HepG2 (cell line): ENCODE results near the gene RBCK1. TPM values are rescaled to one million over a fixed set of nuclear protein-coding genes. Genes with fewer than 3 reads are reported as not detected.

ENCODE experiments used
- GLI4 ChIP-seq: sonication (generic); formaldehyde crosslinking; IDR thresholded peaks from 2 replicates; pipeline ENCODE4 v1.5.1; 2020; ENCODE audit warnings: missing genetic modification reagents, mild to moderate bottlenecking, moderate library complexity, borderline replicate concordance
- HCFC1 ChIP-seq: fragments of 150-350 bp; IDR thresholded peaks from 2 replicates; pipeline ENCODE4 v1.6.1; 2014; ENCODE audit warnings: low read depth, low read length
- IRX3 ChIP-seq: sonication (generic); formaldehyde crosslinking; IDR thresholded peaks from 2 replicates; pipeline ENCODE4 v1.8.1; 2023; ENCODE audit warnings: mild to moderate bottlenecking, low read depth, missing genetic modification reagents, borderline replicate concordance
- ISL2 ChIP-seq: sonication (generic); formaldehyde crosslinking; IDR thresholded peaks from 2 replicates; pipeline ENCODE4 v1.5.0; 2020; ENCODE audit warnings: missing genetic modification reagents
- KDM4B ChIP-seq: sonication (generic); formaldehyde crosslinking; IDR thresholded peaks from 2 replicates; pipeline ENCODE4 v1.4.0; 2020; ENCODE audit warnings: missing genetic modification reagents
- KLF13 ChIP-seq: sonication (generic); formaldehyde crosslinking; IDR thresholded peaks from 2 replicates; pipeline ENCODE4 v1.4.0; 2020; ENCODE audit warnings: mild to moderate bottlenecking, missing genetic modification reagents
- MYPOP ChIP-seq: sonication (generic); formaldehyde crosslinking; IDR thresholded peaks from 2 replicates; pipeline ENCODE4 v1.8.1; 2023; ENCODE audit warnings: mild to moderate bottlenecking, moderate library complexity, missing genetic modification reagents
- PRDM10 ChIP-seq: sonication (generic); formaldehyde crosslinking; IDR thresholded peaks from 2 replicates; pipeline ENCODE4 v1.4.0; 2020; ENCODE audit warnings: low read depth, missing genetic modification reagents
- RNF2 ChIP-seq: fragments of 450-650 bp; conservative IDR thresholded peaks from 2 replicates; pipeline ENCODE4 v1.6.1; 2016; ENCODE audit warnings: low read depth
- SIN3A ChIP-seq: IDR thresholded peaks from 2 replicates; pipeline ENCODE4 v1.6.1; 2011; ENCODE audit warnings: low read depth, mild to moderate bottlenecking, control low read depth, low read length, borderline replicate concordance
- SRSF4 ChIP-seq: fragments of 200-400 bp; formaldehyde crosslinking; IDR thresholded peaks from one replicate; pipeline ENCODE4 v1.6.1; 2018; ENCODE audit warnings: mild to moderate bottlenecking, low read depth, low read length, moderate library complexity; ENCODE audit not compliant: poor library complexity, severe bottlenecking
- U2AF1 ChIP-seq: fragments of 200-400 bp; formaldehyde crosslinking; optimal IDR thresholded peaks from 2 replicates; pipeline ENCODE3; 2017; ENCODE audit warnings: mild to moderate bottlenecking, low read depth, low read length
- ZNF740 ChIP-seq: sonication (generic); formaldehyde crosslinking; IDR thresholded peaks from 2 replicates; pipeline ENCODE4 v1.4.0; 2020; ENCODE audit warnings: missing genetic modification reagents
- ZNF766 ChIP-seq: sonication (generic); formaldehyde crosslinking; IDR thresholded peaks from 2 replicates; pipeline ENCODE4 v1.5.0; 2020; ENCODE audit warnings: missing genetic modification reagents, borderline replicate concordance
- polyA plus RNA-seq, 8 experiments: library from polyadenylated mRNA; depleted of rRNA in 3 of 8; stranded (reverse) in 7 of 8; unstranded in 1 of 8; fragments of >200 nt; fragmentation: Illumina TruSeq in 4 of 8; extraction: Trizol in 4 of 8; gene quantifications; 2 replicates each; pipeline versions ENCODE4 v1.2.1 to v1.2.3, GENCODE V29; 2011 to 2016; ENCODE audit warnings: low read depth in 4 of 8, missing spikeins in 1 of 8, mixed read lengths in 1 of 8; ENCODE audit not compliant: insufficient read depth in 1 of 8
- total RNA-seq, 5 experiments: library from RNA; depleted of rRNA; stranded (reverse); fragments of >200 nt; fragmentation: Illumina TruSeq; extraction: Trizol; gene quantifications; 2 replicates each; pipeline ENCODE4 v1.2.3, GENCODE V29; 2016; ENCODE audit warnings: low read depth in 1 of 5
- TF ChIP-seq, protein P1 (sequence below): sonication (generic); formaldehyde crosslinking; IDR thresholded peaks from 2 replicates; pipeline ENCODE4 v1.4.0; 2020; ENCODE audit warnings: missing genetic modification reagents
- TF ChIP-seq, protein P2 (sequence below): sonication (generic); formaldehyde crosslinking; IDR thresholded peaks from 2 replicates; pipeline ENCODE4 v1.5.0; 2020; ENCODE audit warnings: mild to moderate bottlenecking, missing genetic modification reagents
- TF ChIP-seq, protein P3 (sequence below): IDR thresholded peaks from 2 replicates; pipeline ENCODE4 v1.6.1; 2016; ENCODE audit warnings: low read depth

The RBCK1 gene
- total and polyA plus RNA-seq, 2 of the 13 experiments (the other 11 are each of a cell fraction or from before 2014, with no cell fraction given): 149 to 215 TPM

DNA sequence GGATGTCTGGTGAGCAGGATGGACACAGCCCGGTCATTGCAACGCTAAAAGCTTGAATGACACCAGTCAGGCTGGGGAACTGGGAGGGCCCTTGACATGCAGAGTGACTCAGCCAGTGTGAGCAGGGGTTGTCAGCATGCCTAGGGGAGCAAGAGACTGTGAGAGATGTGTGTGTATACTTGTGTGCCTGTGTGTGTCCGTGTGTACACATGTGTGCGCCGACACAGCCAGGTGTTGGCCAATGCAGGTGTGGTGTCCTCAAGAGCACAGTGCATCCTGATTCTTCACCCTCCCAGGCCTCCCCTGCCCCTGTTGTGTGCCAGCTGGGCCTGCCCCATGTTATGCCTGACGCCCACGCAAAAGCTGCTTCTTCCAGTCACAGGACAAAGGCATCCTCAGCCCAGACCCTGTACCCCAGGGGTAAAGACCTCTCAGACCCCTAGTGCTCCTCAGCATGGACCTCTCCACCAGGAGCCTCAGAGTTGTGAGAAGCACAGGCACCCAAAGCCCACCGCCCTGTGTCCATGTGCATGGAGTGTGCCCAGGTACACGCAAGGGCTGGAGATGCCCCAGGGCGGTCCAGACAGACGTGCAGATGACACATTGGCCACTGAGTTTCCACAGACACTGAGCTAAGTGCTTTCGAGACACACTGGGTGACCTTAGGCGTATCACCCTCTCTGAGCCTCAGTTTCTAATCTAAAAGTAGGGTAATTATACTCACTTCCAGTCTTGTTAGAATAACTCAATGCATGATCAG, 44.6 kb upstream of the RBCK1 start (continued):
- TF ChIP-seq MYPOP (CRISPR knock-in tag): no peak
- no peak for TF ChIP-seq IRX3 (CRISPR knock-in tag)
- no peak for TF ChIP-seq GLI4 (CRISPR knock-in tag)
- no peak for TF ChIP-seq KDM4B
- no peak for TF ChIP-seq ISL2 (CRISPR knock-in tag)
- TF ChIP-seq KLF13 (CRISPR knock-in tag): no peak
- no peak for TF ChIP-seq ZNF740
- TF ChIP-seq, protein P1, sequence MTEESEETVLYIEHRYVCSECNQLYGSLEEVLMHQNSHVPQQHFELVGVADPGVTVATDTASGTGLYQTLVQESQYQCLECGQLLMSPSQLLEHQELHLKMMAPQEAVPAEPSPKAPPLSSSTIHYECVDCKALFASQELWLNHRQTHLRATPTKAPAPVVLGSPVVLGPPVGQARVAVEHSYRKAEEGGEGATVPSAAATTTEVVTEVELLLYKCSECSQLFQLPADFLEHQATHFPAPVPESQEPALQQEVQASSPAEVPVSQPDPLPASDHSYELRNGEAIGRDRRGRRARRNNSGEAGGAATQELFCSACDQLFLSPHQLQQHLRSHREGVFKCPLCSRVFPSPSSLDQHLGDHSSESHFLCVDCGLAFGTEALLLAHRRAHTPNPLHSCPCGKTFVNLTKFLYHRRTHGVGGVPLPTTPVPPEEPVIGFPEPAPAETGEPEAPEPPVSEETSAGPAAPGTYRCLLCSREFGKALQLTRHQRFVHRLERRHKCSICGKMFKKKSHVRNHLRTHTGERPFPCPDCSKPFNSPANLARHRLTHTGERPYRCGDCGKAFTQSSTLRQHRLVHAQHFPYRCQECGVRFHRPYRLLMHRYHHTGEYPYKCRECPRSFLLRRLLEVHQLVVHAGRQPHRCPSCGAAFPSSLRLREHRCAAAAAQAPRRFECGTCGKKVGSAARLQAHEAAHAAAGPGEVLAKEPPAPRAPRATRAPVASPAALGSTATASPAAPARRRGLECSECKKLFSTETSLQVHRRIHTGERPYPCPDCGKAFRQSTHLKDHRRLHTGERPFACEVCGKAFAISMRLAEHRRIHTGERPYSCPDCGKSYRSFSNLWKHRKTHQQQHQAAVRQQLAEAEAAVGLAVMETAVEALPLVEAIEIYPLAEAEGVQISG: no peak
- TF ChIP-seq, protein P2, sequence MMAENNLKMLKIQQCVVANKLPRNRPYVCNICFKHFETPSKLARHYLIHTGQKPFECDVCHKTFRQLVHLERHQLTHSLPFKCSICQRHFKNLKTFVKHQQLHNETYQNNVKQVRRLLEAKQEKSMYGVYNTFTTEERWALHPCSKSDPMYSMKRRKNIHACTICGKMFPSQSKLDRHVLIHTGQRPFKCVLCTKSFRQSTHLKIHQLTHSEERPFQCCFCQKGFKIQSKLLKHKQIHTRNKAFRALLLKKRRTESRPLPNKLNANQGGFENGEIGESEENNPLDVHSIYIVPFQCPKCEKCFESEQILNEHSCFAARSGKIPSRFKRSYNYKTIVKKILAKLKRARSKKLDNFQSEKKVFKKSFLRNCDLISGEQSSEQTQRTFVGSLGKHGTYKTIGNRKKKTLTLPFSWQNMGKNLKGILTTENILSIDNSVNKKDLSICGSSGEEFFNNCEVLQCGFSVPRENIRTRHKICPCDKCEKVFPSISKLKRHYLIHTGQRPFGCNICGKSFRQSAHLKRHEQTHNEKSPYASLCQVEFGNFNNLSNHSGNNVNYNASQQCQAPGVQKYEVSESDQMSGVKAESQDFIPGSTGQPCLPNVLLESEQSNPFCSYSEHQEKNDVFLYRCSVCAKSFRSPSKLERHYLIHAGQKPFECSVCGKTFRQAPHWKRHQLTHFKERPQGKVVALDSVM (CRISPR knock-in tag): no peak
- TF ChIP-seq ZNF766: no peak
- TF ChIP-seq, protein P3, sequence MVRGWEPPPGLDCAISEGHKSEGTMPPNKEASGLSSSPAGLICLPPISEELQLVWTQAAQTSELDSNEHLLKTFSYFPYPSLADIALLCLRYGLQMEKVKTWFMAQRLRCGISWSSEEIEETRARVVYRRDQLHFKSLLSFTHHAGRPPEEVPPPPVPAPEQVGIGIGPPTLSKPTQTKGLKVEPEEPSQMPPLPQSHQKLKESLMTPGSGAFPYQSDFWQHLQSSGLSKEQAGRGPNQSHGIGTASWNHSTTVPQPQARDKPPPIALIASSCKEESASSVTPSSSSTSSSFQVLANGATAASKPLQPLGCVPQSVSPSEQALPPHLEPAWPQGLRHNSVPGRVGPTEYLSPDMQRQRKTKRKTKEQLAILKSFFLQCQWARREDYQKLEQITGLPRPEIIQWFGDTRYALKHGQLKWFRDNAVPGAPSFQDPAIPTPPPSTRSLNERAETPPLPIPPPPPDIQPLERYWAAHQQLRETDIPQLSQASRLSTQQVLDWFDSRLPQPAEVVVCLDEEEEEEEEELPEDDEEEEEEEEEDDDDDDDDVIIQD: no peak
- no peak for TF ChIP-seq U2AF1
- TF ChIP-seq SRSF4: no peak
- no peak for TF ChIP-seq PRDM10 (CRISPR knock-in tag)
- TF ChIP-seq HCFC1: no peak
- no peak for TF ChIP-seq RNF2
- TF ChIP-seq SIN3A: peak; percentile 56; the same call in 1 of the 2 replicates
